ENCODE measurements around the gene HCFC1R1. TPM values are rescaled to one million over a fixed set of nuclear protein-coding genes. Genes with fewer than 3 reads are reported as not detected.

Gene HCFC1R1
- total and polyA plus RNA-seq, 2 of the 8 experiments (the other 6 are each of a cell fraction or from before 2014, with no cell fraction given) = 72.7 to 138 TPM

DNA sequence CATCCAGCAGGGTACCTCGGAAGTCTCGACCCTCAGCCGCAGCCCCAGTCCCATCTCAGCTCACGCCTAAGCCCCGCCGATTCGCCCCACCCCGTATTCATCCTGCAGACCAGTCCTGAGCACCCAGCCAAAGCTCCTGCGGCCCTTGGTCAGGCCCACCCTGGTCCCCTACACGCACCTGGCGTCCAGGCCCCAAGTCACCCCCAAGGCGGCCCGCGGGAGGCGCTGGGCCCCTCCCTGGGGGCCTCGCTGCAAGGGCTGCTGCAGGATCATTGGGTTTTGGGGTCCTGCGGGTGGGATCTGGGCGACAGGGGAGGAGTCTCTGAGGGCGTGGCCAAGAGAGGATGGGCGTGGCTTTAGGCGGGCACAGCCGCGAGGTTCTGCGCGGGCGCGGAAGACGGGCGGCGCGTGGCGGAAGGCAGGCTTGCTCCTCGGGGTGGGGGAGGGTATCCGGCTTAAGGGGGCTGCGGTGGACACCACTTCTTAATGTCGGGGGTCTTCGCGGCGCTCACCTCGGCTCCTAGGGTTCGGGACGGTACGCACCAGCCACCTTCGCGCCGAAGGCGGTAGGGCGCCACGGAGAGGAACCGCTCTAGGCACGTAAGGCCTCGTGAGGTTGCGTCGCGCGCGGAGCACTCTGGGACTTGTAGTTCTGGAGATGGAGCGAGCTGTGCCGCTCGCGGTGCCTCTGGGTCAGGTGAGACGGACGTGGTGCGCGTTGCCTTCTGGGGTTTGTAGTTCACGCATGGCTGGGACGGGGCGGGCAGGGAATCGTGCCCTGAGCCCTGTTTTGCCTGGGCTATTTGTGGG is at the start of gene HCFC1R1, which contains the start of gene THOC6 (continued):
- TF ChIP-seq, protein P1, sequence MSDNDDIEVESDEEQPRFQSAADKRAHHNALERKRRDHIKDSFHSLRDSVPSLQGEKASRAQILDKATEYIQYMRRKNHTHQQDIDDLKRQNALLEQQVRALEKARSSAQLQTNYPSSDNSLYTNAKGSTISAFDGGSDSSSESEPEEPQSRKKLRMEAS (IDR thresholded peaks at IDR 0.05) = peak; percentile 86
- no peak for TF ChIP-seq ZNF274 (IDR thresholded peaks at IDR 0.05; ENCODE audit: borderline replicate concordance, extremely low read depth, low read length)
- no peak for TF ChIP-seq SAP30 (IDR thresholded peaks at IDR 0.05; ENCODE audit: insufficient read depth, insufficient replicate concordance, low read length)
- TF ChIP-seq BRCA1 (IDR thresholded peaks at IDR 0.05; ENCODE audit: low read depth, low read length) = 0 out of 2 replicates have a peak, but pooled peaks have one; percentile 51
- peak; percentile 54 for TF ChIP-seq TBP (IDR thresholded peaks at IDR 0.05; ENCODE audit: low read depth, low read length)
- TF ChIP-seq BCL11A (IDR thresholded peaks at IDR 0.05; ENCODE audit: low read depth in 2 of 2, low read length in 2 of 2) = no peak
- TF ChIP-seq JUND (IDR thresholded peaks at IDR 0.05; ENCODE audit: low read length) = no peak
- peak; percentile 88 for TF ChIP-seq USF2 (IDR thresholded peaks at IDR 0.05; ENCODE audit: low read length)
- TF ChIP-seq KDM1A (IDR thresholded peaks at IDR 0.05; ENCODE audit: borderline replicate concordance, low read length) = no peak
- TF ChIP-seq KDM4A (IDR thresholded peaks at IDR 0.05; ENCODE audit: low read depth, low read length, severe bottlenecking) = peak; percentile 42
- TF ChIP-seq POU5F1 (IDR thresholded peaks at IDR 0.05; ENCODE audit: low read depth, low read length) = no peak
- peak; percentile 86 to 89 for TF ChIP-seq POLR2A (IDR thresholded peaks at IDR 0.05; ENCODE audit: control extremely low read depth in 1 of 2, low read depth in 2 of 2, low read length in 2 of 2)
- peak in 1 of 2 experiments; percentile 63; a peak in 1 of 4 replicates for TF ChIP-seq HDAC2 (IDR thresholded peaks at IDR 0.05; ENCODE audit: borderline replicate concordance in 1 of 2, low read depth in 2 of 2, low read length in 2 of 2)
- TF ChIP-seq CEBPB (IDR thresholded peaks at IDR 0.05; ENCODE audit: low read depth, low read length) = 0 out of 2 replicates have a peak, but pooled peaks have one; percentile 32
- TF ChIP-seq HDAC6 (IDR thresholded peaks at IDR 0.05; ENCODE audit: low read depth, low read length) = no peak
- TF ChIP-seq SP4 (IDR thresholded peaks at IDR 0.05; ENCODE audit: low read length) = no peak; the same call in 1 of the 2 replicates
- TF ChIP-seq EP300 (IDR thresholded peaks at IDR 0.05; ENCODE audit: borderline replicate concordance in 1 of 2, low read depth in 2 of 2, low read length in 2 of 2) = no peak
- 0 out of 2 replicates have a peak, but pooled peaks have one; percentile 74 for TF ChIP-seq RBBP5 (IDR thresholded peaks at IDR 0.05; ENCODE audit: borderline replicate concordance, low read depth, low read length)
- no peak for TF ChIP-seq MAFK (IDR thresholded peaks at IDR 0.05; ENCODE audit: low read depth, low read length)
- no peak for TF ChIP-seq FOSL1 (IDR thresholded peaks at IDR 0.05; ENCODE audit: insufficient read depth, low read depth, low read length)
- TF ChIP-seq EZH2 (IDR thresholded peaks at IDR 0.05; ENCODE audit: low read depth, low read length, severe bottlenecking) = no peak
- peak; percentile 72 to 94; a peak in 2 of 4 replicates for TF ChIP-seq SIN3A (conservative IDR thresholded peaks at IDR 0.05 in 1 of 2, IDR thresholded peaks at IDR 0.05 in 1 of 2; ENCODE audit: low read depth in 1 of 2, low read length in 2 of 2)

Data from H1 (cell line).